ENCODE data around the gene UTP25.

- TF ChIP-seq CTCF (IDR thresholded peaks at IDR 0.05), result no peak
- no peak for TF ChIP-seq ZFX (IDR thresholded peaks at IDR 0.05; ENCODE audit: borderline replicate concordance)
Measured at GRCh38 chr1:209819058-209819457, 8.7 kb upstream of the UTP25 start.

Measured in 22Rv1 (cell line).